Measurements from ENCODE around the gene IFI27L1. TPM values are rescaled to one million over a fixed set of nuclear protein-coding genes. Genes with fewer than 3 reads are reported as not detected.

Gene IFI27L1
- polyA plus RNA-seq, 3 donors, result 2.1 to 3.1 (median 2.2) TPM

DNA sequence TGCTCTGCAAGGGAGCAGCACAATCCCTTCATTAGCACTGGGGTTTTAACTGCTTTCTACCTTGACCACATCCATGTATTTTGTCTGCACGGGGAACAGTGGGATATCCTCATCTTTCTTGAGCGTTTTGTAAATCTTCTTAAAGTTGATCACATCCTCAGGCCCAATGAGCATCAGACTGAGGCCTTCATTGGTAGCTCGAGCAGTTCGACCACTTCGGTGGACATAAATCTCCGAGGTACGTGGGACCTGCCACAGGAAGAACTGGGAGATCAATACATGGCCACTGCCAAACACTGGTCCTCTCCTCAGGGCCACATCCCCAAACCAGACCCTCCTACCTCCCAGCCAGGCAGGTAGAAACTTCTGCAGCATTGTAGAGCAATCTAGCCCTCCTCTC lies 26.2 kb upstream of the IFI27L1 start:
- H3K36me3 Mint-ChIP-seq, result peaks cover 89 to 95% of the 10 kb centered on the region in 2 donors

DNA sequence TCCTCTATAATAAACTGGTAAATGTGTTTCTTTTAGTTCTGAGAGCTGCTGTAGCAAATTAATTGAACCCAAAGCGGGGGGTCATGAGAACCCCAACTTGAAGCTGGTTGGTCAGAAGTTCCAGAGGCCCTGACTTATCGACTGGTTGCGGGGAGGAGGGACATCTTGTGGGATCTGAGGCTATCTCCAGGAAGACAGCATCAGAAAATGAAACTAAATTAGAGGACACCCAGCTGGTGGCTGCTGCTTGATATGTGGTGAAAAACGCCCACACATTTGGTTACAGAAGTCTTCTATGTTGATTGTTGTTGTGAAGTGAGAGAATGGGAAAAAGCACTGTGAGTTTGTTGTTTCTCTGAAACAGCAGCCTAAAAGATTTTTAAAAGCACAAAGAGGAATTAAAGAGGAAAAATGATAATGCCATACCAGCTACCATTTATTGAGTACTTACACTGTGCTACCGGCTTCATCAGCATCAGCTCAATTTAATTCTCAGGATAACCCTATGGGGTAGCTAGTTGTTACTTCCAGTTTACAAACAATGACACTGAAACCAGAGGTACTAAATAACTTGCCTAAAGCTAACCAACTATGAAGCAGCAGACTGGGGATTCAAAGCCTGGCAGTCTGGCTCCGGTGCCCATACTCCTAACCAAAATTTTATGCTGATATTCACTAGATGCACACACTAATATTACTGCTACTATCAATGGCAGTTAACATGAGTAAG lies 24.4 kb upstream of the IFI27L1 start:
- Mint-ChIP-seq H3K4me3 (no peak overlapping the region), H3K27me3 (ENCODE audit: low read depth in 3 of 3) (peaks cover 0 to 2% (median 0%) of the 10 kb centered on the region in 3 donors), H3K9me3 (no peaks in the 10 kb centered on the region), H3K4me1 (peaks cover 3% of the 10 kb centered on the region), H3K27ac (peak overlapping the region in 3 of 7 donors; percentile 2 to 59 (median 41)), H3K36me3 (peaks cover 89 to 95% of the 10 kb centered on the region in 2 donors)
- Histone ChIP-seq H3K36me3 (replicated peaks in 1 of 2; ENCODE audit: control insufficient read depth in 1 of 2, insufficient read depth in 2 of 2, low read length in 2 of 2) (peaks cover 92 to 96% of the 10 kb centered on the region in 2 donors), H3K27me3 (ENCODE audit: control insufficient read depth in 2 of 2, insufficient read depth in 2 of 2, low read length in 2 of 2) (no peaks in the 10 kb centered on the region), H3K4me1 (ENCODE audit: control insufficient read depth in 1 of 2, insufficient read depth in 2 of 2, low read length in 2 of 2) (no peaks in the 10 kb centered on the region), H3K9me3 (replicated peaks in 1 of 2; ENCODE audit: control insufficient read depth in 1 of 2, insufficient read depth in 1 of 2, low read length in 2 of 2) (no peaks in the 10 kb centered on the region), H2AFZ (ENCODE audit: insufficient read depth, low read depth, low read length, poor library complexity, severe bottlenecking) (no peak overlapping the region), H3K4me3 (replicated peaks in 1 of 3; ENCODE audit: low read depth in 2 of 3, low read length in 3 of 3) (no peak overlapping the region), H3K4me2 (replicated peaks; ENCODE audit: extremely low read depth, low read length, poor library complexity, severe bottlenecking) (no peak overlapping the region), H3K9ac (ENCODE audit: insufficient read depth, low read length, poor library complexity, severe bottlenecking) (no peak overlapping the region), H3K79me2 (ENCODE audit: insufficient read depth, low read length) (no peaks in the 10 kb centered on the region), H4K20me1 (ENCODE audit: insufficient read depth, low read length) (peaks cover 14% of the 10 kb centered on the region), H3K27ac (ENCODE audit: low read depth in 1 of 2, low read length in 2 of 2) (no peak overlapping the region)
- DNase-seq, result no peak
- WGBS (ENCODE audit: insufficient coverage), result 100% methylated on average over 3 of the region's 6 CpGs
- TF ChIP-seq, protein P1, sequence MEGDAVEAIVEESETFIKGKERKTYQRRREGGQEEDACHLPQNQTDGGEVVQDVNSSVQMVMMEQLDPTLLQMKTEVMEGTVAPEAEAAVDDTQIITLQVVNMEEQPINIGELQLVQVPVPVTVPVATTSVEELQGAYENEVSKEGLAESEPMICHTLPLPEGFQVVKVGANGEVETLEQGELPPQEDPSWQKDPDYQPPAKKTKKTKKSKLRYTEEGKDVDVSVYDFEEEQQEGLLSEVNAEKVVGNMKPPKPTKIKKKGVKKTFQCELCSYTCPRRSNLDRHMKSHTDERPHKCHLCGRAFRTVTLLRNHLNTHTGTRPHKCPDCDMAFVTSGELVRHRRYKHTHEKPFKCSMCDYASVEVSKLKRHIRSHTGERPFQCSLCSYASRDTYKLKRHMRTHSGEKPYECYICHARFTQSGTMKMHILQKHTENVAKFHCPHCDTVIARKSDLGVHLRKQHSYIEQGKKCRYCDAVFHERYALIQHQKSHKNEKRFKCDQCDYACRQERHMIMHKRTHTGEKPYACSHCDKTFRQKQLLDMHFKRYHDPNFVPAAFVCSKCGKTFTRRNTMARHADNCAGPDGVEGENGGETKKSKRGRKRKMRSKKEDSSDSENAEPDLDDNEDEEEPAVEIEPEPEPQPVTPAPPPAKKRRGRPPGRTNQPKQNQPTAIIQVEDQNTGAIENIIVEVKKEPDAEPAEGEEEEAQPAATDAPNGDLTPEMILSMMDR (IDR thresholded peaks at IDR 0.05), result no peak
- intact Hi-C loops (cut with micrococcal nuclease), result no loop called here

More for the DNA sequence above, 26.2 kb upstream of the IFI27L1 start:
- no peak overlapping the region for H3K4me2 ChIP-seq (replicated peaks; ENCODE audit: extremely low read depth, low read length, poor library complexity, severe bottlenecking)
- Mint-ChIP-seq H3K27ac (peak overlapping the region in 1 of 7 donors; percentile 34), H3K4me3 (no peak overlapping the region), H3K9me3 (no peaks in the 10 kb centered on the region), H3K4me1 (peaks cover 3% of the 10 kb centered on the region), H3K27me3 (ENCODE audit: low read depth in 3 of 3) (no peaks in the 10 kb centered on the region)
- TF ChIP-seq, protein P1 (IDR thresholded peaks at IDR 0.05), result no peak
- no peaks in the 10 kb centered on the region for H3K4me1 ChIP-seq (ENCODE audit: control insufficient read depth in 1 of 2, insufficient read depth in 2 of 2, low read length in 2 of 2)
- intact Hi-C loops (cut with micrococcal nuclease), result no loop called here
- no peaks in the 10 kb centered on the region for H3K27me3 ChIP-seq (ENCODE audit: control insufficient read depth in 2 of 2, insufficient read depth in 2 of 2, low read length in 2 of 2)
- whole genome bisulfite sequencing (ENCODE audit: insufficient coverage), result 99% methylated on average over 7 of the region's 7 CpGs
- no peaks in the 10 kb centered on the region for H4K20me1 ChIP-seq (ENCODE audit: insufficient read depth, low read length)
- peaks cover 92 to 96% of the 10 kb centered on the region in 2 donors for H3K36me3 ChIP-seq (replicated peaks in 1 of 2; ENCODE audit: control insufficient read depth in 1 of 2, insufficient read depth in 2 of 2, low read length in 2 of 2)
- DNase-seq, result no peak
- no peak overlapping the region for H3K27ac ChIP-seq (ENCODE audit: low read depth in 1 of 2, low read length in 2 of 2)
- H3K4me3 ChIP-seq (replicated peaks in 1 of 3; ENCODE audit: low read depth in 2 of 3, low read length in 3 of 3), result no peak overlapping the region
- H3K9ac ChIP-seq (ENCODE audit: insufficient read depth, low read length, poor library complexity, severe bottlenecking), result no peak overlapping the region
- no peak overlapping the region for H2AFZ ChIP-seq (ENCODE audit: insufficient read depth, low read depth, low read length, poor library complexity, severe bottlenecking)
- no peaks in the 10 kb centered on the region for H3K79me2 ChIP-seq (ENCODE audit: insufficient read depth, low read length)
- H3K9me3 ChIP-seq (replicated peaks in 1 of 2; ENCODE audit: control insufficient read depth in 1 of 2, insufficient read depth in 1 of 2, low read length in 2 of 2), result no peaks in the 10 kb centered on the region

All from CD14-positive monocyte (primary cell).